Testis (tissue), 2 donors: Measurements from ENCODE around the gene DIAPH1.

Source experiments
- POLR2A ChIP-seq: fragments of 450-650 bp; IDR thresholded peaks from one replicate; pipeline ENCODE4 v1.6.1; 2017; ENCODE audit warnings: antibody characterized with exemption, mild to moderate bottlenecking, moderate library complexity
- TF ChIP-seq, protein P1 (sequence below), 3 experiments: fragments of 450-650 bp in 2 of 3; fragments of 200-600 bp in 1 of 3; sonication (generic) in 1 of 3; IDR thresholded peaks; one replicate each; pipeline ENCODE4 v1.5.1; 2016 to 2019; ENCODE audit warnings: antibody characterized with exemption in 3 of 3, mild to moderate bottlenecking in 2 of 3, moderate library complexity in 1 of 3

- TF ChIP-seq, protein P1, sequence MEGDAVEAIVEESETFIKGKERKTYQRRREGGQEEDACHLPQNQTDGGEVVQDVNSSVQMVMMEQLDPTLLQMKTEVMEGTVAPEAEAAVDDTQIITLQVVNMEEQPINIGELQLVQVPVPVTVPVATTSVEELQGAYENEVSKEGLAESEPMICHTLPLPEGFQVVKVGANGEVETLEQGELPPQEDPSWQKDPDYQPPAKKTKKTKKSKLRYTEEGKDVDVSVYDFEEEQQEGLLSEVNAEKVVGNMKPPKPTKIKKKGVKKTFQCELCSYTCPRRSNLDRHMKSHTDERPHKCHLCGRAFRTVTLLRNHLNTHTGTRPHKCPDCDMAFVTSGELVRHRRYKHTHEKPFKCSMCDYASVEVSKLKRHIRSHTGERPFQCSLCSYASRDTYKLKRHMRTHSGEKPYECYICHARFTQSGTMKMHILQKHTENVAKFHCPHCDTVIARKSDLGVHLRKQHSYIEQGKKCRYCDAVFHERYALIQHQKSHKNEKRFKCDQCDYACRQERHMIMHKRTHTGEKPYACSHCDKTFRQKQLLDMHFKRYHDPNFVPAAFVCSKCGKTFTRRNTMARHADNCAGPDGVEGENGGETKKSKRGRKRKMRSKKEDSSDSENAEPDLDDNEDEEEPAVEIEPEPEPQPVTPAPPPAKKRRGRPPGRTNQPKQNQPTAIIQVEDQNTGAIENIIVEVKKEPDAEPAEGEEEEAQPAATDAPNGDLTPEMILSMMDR (IDR thresholded peaks at IDR 0.05): no peak
- TF ChIP-seq POLR2A: no peak
Measured at GRCh38 chr5:141585594-141585993, 33.2 kb downstream of the DIAPH1 start.
